22Rv1 (cell line): Measurements from ENCODE around the gene ABCG5.

Experiments
- H3K27ac ChIP-seq: fragments of 450-650 bp; 2 replicates; pipeline ENCODE4 v1.5.1; 2017
- CTCF ChIP-seq: fragments of 450-650 bp; IDR thresholded peaks from 2 replicates; pipeline ENCODE4 v1.5.1; 2017; ENCODE audit warnings: mild to moderate bottlenecking
- ZFX ChIP-seq: fragments of 450-650 bp; IDR thresholded peaks from 2 replicates; pipeline ENCODE4 v1.6.1; 2017; ENCODE audit warnings: antibody characterized with exemption, borderline replicate concordance

ABCG5 gene

DNA sequence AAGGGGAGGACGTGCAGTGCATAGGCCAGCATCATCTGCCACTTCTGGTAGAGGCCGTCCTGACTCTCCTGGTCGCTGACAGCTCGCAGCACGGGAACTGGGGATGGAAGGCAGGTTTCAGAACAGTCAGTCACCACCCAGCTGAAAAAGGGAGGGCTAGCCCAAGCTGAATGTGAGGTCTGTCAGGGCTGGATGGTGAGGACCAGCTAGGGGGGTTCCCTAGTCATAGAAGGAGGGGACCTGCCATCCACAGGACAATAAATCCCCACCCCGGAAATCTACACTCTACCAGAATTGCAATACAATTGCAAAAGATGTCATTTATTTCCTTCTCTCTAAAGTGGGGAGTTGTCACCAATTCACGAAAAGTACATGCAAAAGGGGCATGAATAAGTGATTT is 15.8 kb downstream of the ABCG5 start:
- H3K27ac ChIP-seq: no peak overlapping the region
- TF ChIP-seq ZFX (no peak), CTCF (no peak)

GRCh38 chr2:43819491-43820163 is 19.0 kb downstream of the ABCG5 start:
- no peak overlapping the region for H3K27ac ChIP-seq

GRCh38 chr2:43818761-43819160 is 19.9 kb downstream of the ABCG5 start:
- TF ChIP-seq ZFX (no peak), CTCF (no peak)
- H3K27ac ChIP-seq: no peak overlapping the region

More at GRCh38 chr2:43819491-43820163, 19.0 kb downstream of the ABCG5 start:
- no peak for TF ChIP-seq CTCF
- TF ChIP-seq ZFX: no peak

DNA sequence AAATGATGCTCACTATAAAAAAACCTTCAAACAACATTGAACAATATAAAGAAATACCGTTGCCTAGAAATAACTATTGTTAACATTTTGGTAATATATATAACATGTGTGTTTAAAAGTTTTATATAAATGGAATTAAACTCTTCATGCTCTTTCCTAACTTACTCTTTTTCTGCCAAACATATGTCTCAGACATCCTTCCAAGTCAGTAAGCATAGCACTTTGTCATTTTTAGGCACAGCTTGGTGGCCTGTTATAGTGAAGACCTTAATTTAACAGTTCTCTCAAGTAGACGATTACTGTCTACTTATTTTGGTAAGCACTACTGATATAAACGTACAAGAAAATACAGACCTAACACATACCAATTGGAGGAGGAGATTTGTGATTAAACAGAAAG is 23.9 kb downstream of the ABCG5 start:
- no peak overlapping the region for H3K27ac ChIP-seq
- TF ChIP-seq CTCF: no peak
- no peak for TF ChIP-seq ZFX

DNA sequence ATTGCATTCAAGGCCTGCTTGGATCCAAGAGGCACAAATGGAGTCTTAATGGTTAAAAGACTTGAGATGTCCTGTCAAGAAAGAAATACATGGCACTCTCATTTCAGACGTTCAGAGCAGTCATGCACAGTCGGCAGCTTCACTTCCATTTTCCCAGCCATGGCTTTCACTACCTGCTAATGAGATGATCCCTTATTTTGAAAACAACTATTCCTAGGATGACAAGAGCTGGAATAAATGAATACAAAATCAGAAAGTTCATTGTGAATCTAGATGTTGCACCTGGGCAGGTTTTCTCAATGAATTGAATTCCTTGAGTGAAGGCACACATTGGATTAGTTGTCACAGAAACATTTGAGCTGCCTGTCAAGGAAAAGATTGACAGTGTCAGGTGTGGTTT is 25.7 kb downstream of the ABCG5 start:
- no peak overlapping the region for H3K27ac ChIP-seq
- TF ChIP-seq ZFX: no peak
- no peak for TF ChIP-seq CTCF

DNA sequence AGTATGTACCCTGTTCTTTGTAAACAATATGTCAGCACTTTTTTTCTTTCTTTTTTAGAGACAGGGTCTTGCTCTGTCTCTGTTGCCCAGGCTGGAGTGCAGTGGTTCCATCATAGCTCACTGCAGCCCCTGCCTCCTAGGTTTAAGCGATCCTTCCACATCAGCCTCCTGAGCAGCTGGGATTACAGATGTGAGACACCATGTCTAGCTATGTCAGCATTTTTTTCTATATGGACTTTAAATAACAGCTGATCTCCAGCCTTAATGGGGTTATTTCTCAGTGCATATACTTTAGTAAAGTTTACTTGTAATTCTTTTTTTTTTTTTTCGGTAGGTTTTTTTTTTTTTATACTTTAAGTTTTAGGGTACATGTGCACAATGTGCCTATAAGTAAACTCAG is 26.6 kb downstream of the ABCG5 start:
- no peak overlapping the region for H3K27ac ChIP-seq
- no peak for TF ChIP-seq CTCF
- TF ChIP-seq ZFX: no peak

- TF ChIP-seq CTCF (no peak), ZFX (no peak)
- H3K27ac ChIP-seq: no peak overlapping the region
Observed at GRCh38 chr2:43810888-43811287, 27.8 kb downstream of the ABCG5 start.
